Ovary (tissue), 3 donors: Measurements from ENCODE around the gene CRABP2.

Experiments
- CTCF ChIP-seq, 3 donors: fragments of 450-650 bp in 2 of 3; fragments of 200-600 bp in 1 of 3; IDR thresholded peaks; one replicate each; pipeline versions ENCODE4 v1.5.1 to v1.8.0; 2016 to 2022; ENCODE audit warnings: antibody characterized with exemption in 3 of 3, mild to moderate bottlenecking in 1 of 3
- EP300 ChIP-seq: sonication (generic); formaldehyde crosslinking; IDR thresholded peaks from one replicate; pipeline ENCODE4 v1.6.1; 2017; ENCODE audit warnings: antibody characterized with exemption
- POLR2A ChIP-seq: fragments of 450-650 bp; IDR thresholded peaks from one replicate; pipeline ENCODE4 v1.6.1; 2017; ENCODE audit warnings: antibody characterized with exemption, mild to moderate bottlenecking, moderate library complexity
- donor health status: DM: no; HTN: no; CAD: no.

GRCh38 chr1:156667610-156667967 is 37.8 kb downstream of the CRABP2 start:
- TF ChIP-seq CTCF (IDR thresholded peaks at IDR 0.05) (no peak), POLR2A (no peak), EP300 (no peak)
